GM23248 (cell line): ENCODE measurements around the gene CORO7. TPM values are rescaled to one million over a fixed set of nuclear protein-coding genes. Genes with fewer than 3 reads are reported as not detected.

Source experiments
- DNase-seq: peaks from one replicate; pipeline ENCODE4 v3.0.0-alpha.2; 2015
- H2AFZ ChIP-seq: fragments of 200-600 bp; sonication (generic); 2 replicates; pipeline ENCODE4 v1.6.1; 2016; ENCODE audit warnings: antibody characterized with exemption
- H3F3A ChIP-seq: fragments of 200-600 bp; sonication (generic); 2 replicates; pipeline ENCODE4 v1.6.1; 2016; ENCODE audit warnings: mild to moderate bottlenecking, antibody characterized with exemption, mixed run types; ENCODE audit not compliant: insufficient read depth
- H3K27ac ChIP-seq: fragments of 200-600 bp; sonication (generic); 2 replicates; pipeline ENCODE4 v1.5.1; 2016; ENCODE audit warnings: mild to moderate bottlenecking
- H3K27me3 ChIP-seq: fragments of 200-600 bp; sonication (generic); replicated peaks from 2 replicates; pipeline ENCODE4 v1.6.1; 2016; ENCODE audit warnings: mild to moderate bottlenecking; ENCODE audit not compliant: insufficient read depth
- H3K36me3 ChIP-seq: fragments of 200-600 bp; sonication (generic); 2 replicates; pipeline ENCODE4 v1.6.1; 2016; ENCODE audit warnings: low read depth, mild to moderate bottlenecking
- H3K4me1 ChIP-seq: fragments of 200-600 bp; sonication (generic); 2 replicates; pipeline ENCODE4 v1.6.1; 2016; ENCODE audit warnings: mild to moderate bottlenecking; ENCODE audit not compliant: insufficient read depth
- H3K4me2 ChIP-seq: fragments of 200-600 bp; sonication (generic); one replicate; pipeline ENCODE4 v1.6.1; 2016; ENCODE audit warnings: mild to moderate bottlenecking; ENCODE audit not compliant: unreplicated experiment
- H3K4me3 ChIP-seq: fragments of 200-600 bp; sonication (generic); 2 replicates; pipeline ENCODE4 v1.5.1; 2016; ENCODE audit warnings: mild to moderate bottlenecking
- H3K79me2 ChIP-seq: fragments of 200-600 bp; sonication (generic); 2 replicates; pipeline ENCODE4 v1.6.1; 2016; ENCODE audit warnings: mild to moderate bottlenecking; ENCODE audit not compliant: insufficient read depth
- H3K9ac ChIP-seq: fragments of 200-600 bp; sonication (generic); 2 replicates; pipeline ENCODE4 v1.6.1; 2016; ENCODE audit warnings: mild to moderate bottlenecking
- H3K9me2 ChIP-seq: fragments of 200-600 bp; sonication (generic); 2 replicates; pipeline ENCODE4 v1.6.1; 2016; ENCODE audit warnings: mixed run types, mild to moderate bottlenecking, moderate library complexity; ENCODE audit not compliant: insufficient read depth
- H3K9me3 ChIP-seq: fragments of 200-600 bp; sonication (generic); one replicate; pipeline ENCODE4 v1.6.1; 2017; ENCODE audit warnings: low read depth
- H4K20me1 ChIP-seq: fragments of 200-600 bp; sonication (generic); 2 replicates; pipeline ENCODE4 v1.6.0; 2016; ENCODE audit not compliant: insufficient read depth
- EZH2 ChIP-seq: fragments of 200-600 bp; sonication (generic); IDR thresholded peaks from 2 replicates; pipeline ENCODE4 v1.6.1; 2018; ENCODE audit warnings: antibody characterized with exemption, mild to moderate bottlenecking; ENCODE audit not compliant: insufficient read depth, poor library complexity, severe bottlenecking
- EZH2phosphoT487 ChIP-seq: fragments of 200-600 bp; sonication (generic); IDR thresholded peaks from 2 replicates; pipeline ENCODE4 v1.6.1; 2018; ENCODE audit warnings: antibody characterized with exemption, moderate library complexity, mild to moderate bottlenecking, low read depth; ENCODE audit not compliant: insufficient read depth
- WGBS, 2 experiments: methylation state at CpG; one replicate each; pipeline ENCODE4 v1.1.6; 2015 to 2017; ENCODE audit warnings: low lambda C conversion rate in 2 of 2, low coverage in 1 of 2; ENCODE audit errors: missing lambda C conversion rate in 2 of 2; 5-methylcytosine and 5-hydroxymethylcytosine counted together
- in situ Hi-C: fragments of 300-500 bp; cut with MboI; formaldehyde crosslinking; loops from 2 replicates; pipeline ENCODE4 v1.15.0; 2020
- polyA plus RNA-seq: library from polyadenylated mRNA; unstranded; fragments of >200 nt; fragmentation: Nextera tagmentation; extraction: Ambion mirVana; gene quantifications from 2 replicates; pipeline ENCODE4 v1.2.1, GENCODE V29; 2016
- total RNA-seq: library from RNA; depleted of rRNA; stranded (reverse); fragments of >200 nt; shearing (Covaris generic); gene quantifications from 2 replicates; pipeline ENCODE4 v1.2.3, GENCODE V29; 2014

Gene CORO7
- total and polyA plus RNA-seq, 2 experiments from 2014 or later = 7.3 to 13.2 TPM

GRCh38 chr16:4389051-4389955 lies 27.1 kb downstream of the CORO7 start:
- H3K9ac ChIP-seq = no peak overlapping the region

GRCh38 chr16:4388271-4389021 lies 27.9 kb downstream of the CORO7 start:
- in situ Hi-C loops = no loop called here
- peaks cover 47% of the 10 kb centered on the region for H3F3A ChIP-seq
- no peak overlapping the region for H3K4me3 ChIP-seq

More at GRCh38 chr16:4389051-4389955, 27.1 kb downstream of the CORO7 start:
- Histone ChIP-seq H3K9me3 (no peaks in the 10 kb centered on the region), H3K4me2 (no peak overlapping the region), H3K27ac (no peak overlapping the region), H3K4me1 (peaks cover 61% of the 10 kb centered on the region), H3F3A (peaks cover 43% of the 10 kb centered on the region), H4K20me1 (no peaks in the 10 kb centered on the region), H3K79me2 (no peaks in the 10 kb centered on the region), H3K4me3 (no peak overlapping the region), H3K9me2 (no peaks in the 10 kb centered on the region), H3K27me3 (no peaks in the 10 kb centered on the region), H2AFZ (no peak overlapping the region), H3K36me3 (no peaks in the 10 kb centered on the region)
- peak; percentile 28 for DNase-seq
- 79% methylated on average over 26 to 27 of the region's 27 CpGs for WGBS, 2 experiments
- TF ChIP-seq EZH2 (no peak), EZH2phosphoT487 (no peak)
- in situ Hi-C loops = no loop called here

GRCh38 chr16:4387781-4388180 lies 28.6 kb downstream of the CORO7 start:
- Histone ChIP-seq H3K4me3 (no peak overlapping the region), H3F3A (peaks cover 47% of the 10 kb centered on the region), H3K4me1 (peaks cover 68% of the 10 kb centered on the region), H3K27me3 (no peaks in the 10 kb centered on the region), H3K27ac (no peak overlapping the region), H2AFZ (no peak overlapping the region), H4K20me1 (no peaks in the 10 kb centered on the region), H3K4me2 (no peak overlapping the region), H3K9me2 (no peaks in the 10 kb centered on the region), H3K79me2 (no peaks in the 10 kb centered on the region), H3K36me3 (0 out of 2 replicates have a peak, but pooled peaks cover 3% of the 10 kb centered on the region), H3K9me3 (no peaks in the 10 kb centered on the region), H3K9ac (no peak overlapping the region)
- 91 to 94% methylated on average over 20 of the region's 20 CpGs for WGBS, 2 experiments
- TF ChIP-seq EZH2phosphoT487 = no peak
- no peak for TF ChIP-seq EZH2
- in situ Hi-C loops = no loop called here
- DNase-seq = no peak

More at GRCh38 chr16:4388271-4389021, 27.9 kb downstream of the CORO7 start:
- Histone ChIP-seq H3K4me1 (peaks cover 68% of the 10 kb centered on the region), H3K9me3 (no peaks in the 10 kb centered on the region), H3K36me3 (no peaks in the 10 kb centered on the region), H2AFZ (no peak overlapping the region), H4K20me1 (no peaks in the 10 kb centered on the region), H3K9me2 (no peaks in the 10 kb centered on the region), H3K27ac (no peak overlapping the region), H3K79me2 (no peaks in the 10 kb centered on the region), H3K27me3 (no peaks in the 10 kb centered on the region), H3K4me2 (no peak overlapping the region), H3K9ac (no peak overlapping the region)
- TF ChIP-seq EZH2phosphoT487 (no peak), EZH2 (no peak)
- DNase-seq = peak; percentile 57
- 65 to 73% methylated on average over 18 to 19 of the region's 19 CpGs for WGBS, 2 experiments

GRCh38 chr16:4386951-4387565 lies 29.3 kb downstream of the CORO7 start:
- Histone ChIP-seq H2AFZ (no peak overlapping the region), H3K4me3 (no peak overlapping the region), H3K9me3 (no peaks in the 10 kb centered on the region), H4K20me1 (no peaks in the 10 kb centered on the region), H3K4me1 (peaks cover 62% of the 10 kb centered on the region), H3K9me2 (no peaks in the 10 kb centered on the region), H3K79me2 (0 out of 2 replicates have a peak, but pooled peaks cover under 1% of the 10 kb centered on the region), H3F3A (peaks cover 48% of the 10 kb centered on the region), H3K36me3 (peaks cover 7% of the 10 kb centered on the region; the same call in 1 of the 2 replicates), H3K27me3 (no peaks in the 10 kb centered on the region), H3K27ac (peak overlapping the region; percentile 90), H3K9ac (peak overlapping the region; percentile 70), H3K4me2 (peak overlapping the region; percentile 42)
- in situ Hi-C loops = no loop called here
- WGBS, 2 experiments = 18 to 29% methylated on average over 8 to 10 of the region's 10 CpGs
- TF ChIP-seq EZH2phosphoT487 = no peak
- TF ChIP-seq EZH2 = no peak
- DNase-seq = peak; percentile 57
